Upper lobe of left lung (tissue), 6 donors: ENCODE data around the gene COL20A1. TPM values are rescaled to one million over a fixed set of nuclear protein-coding genes. Genes with fewer than 3 reads are reported as not detected.
A peak's percentile ranks its signal among the peaks of the same experiment; 100 is the strongest.

Source experiments
- ATAC-seq, 2 donors: fragments of 200-7000 bp; cut with Tn5 transposase; one replicate each; pipeline ENCODE4 v1.9.1; 2022; ENCODE audit warnings: mild to moderate bottlenecking in 2 of 2, moderate library complexity in 2 of 2; ENCODE audit not compliant: low FRiP score in 2 of 2
- DNase-seq, 2 donors: peaks; one replicate each; pipeline ENCODE4 v3.0.0-alpha.2; 2019 to 2020
- H3K27ac ChIP-seq, 4 donors: fragments of 200-600 bp; sonication (generic); one replicate each; pipeline ENCODE4 v1.5.1; 2016 to 2019
- H3K27me3 ChIP-seq, 4 donors: fragments of 200-600 bp; sonication (generic); one replicate each; pipeline ENCODE4 v1.5.1; 2017 to 2019
- H3K36me3 ChIP-seq, 4 donors: fragments of 200-600 bp; sonication (generic); one replicate each; pipeline ENCODE4 v1.5.1; 2016 to 2019
- H3K4me1 ChIP-seq, 4 donors: fragments of 200-600 bp; sonication (generic); one replicate each; pipeline ENCODE4 v1.5.1; 2018 to 2019
- H3K4me3 ChIP-seq, 4 donors: fragments of 200-600 bp; sonication (generic); one replicate each; pipeline ENCODE4 v1.5.1; 2017 to 2019; ENCODE audit warnings: mild to moderate bottlenecking in 2 of 4, moderate library complexity in 1 of 4
- H3K9me3 ChIP-seq, 4 donors: fragments of 200-600 bp; sonication (generic); one replicate each; pipeline ENCODE4 v1.5.1; 2018 to 2019
- CTCF ChIP-seq, 6 experiments: fragments of 450-650 bp in 4 of 6; fragments of 200-600 bp in 2 of 6; sonication (generic) in 2 of 6; IDR thresholded peaks; one replicate each; pipeline ENCODE4 v1.5.1; 2016 to 2019; ENCODE audit warnings: antibody characterized with exemption in 6 of 6
- EP300 ChIP-seq, 4 donors: sonication (generic); formaldehyde crosslinking; IDR thresholded peaks; one replicate each; pipeline ENCODE4 v1.5.1; 2017; ENCODE audit warnings: antibody characterized with exemption in 4 of 4, control low read depth in 2 of 4
- POLR2A ChIP-seq, 4 donors: fragments of 450-650 bp; IDR thresholded peaks; one replicate each; pipeline ENCODE4 v1.5.1; 2016 to 2017; ENCODE audit warnings: antibody characterized with exemption in 4 of 4, mild to moderate bottlenecking in 2 of 4
- POLR2AphosphoS5 ChIP-seq, 2 donors: sonication (generic); formaldehyde crosslinking; IDR thresholded peaks; one replicate each; pipeline ENCODE4 v1.5.1; 2017; ENCODE audit warnings: antibody characterized with exemption in 2 of 2
- WGBS, 2 donors: methylation state at CpG; one replicate each; pipeline ENCODE4 v1.1.5; 2017 to 2018; 5-methylcytosine and 5-hydroxymethylcytosine counted together
- total RNA-seq, 6 donors: library from RNA; depleted of rRNA in 4 of 6; stranded (reverse); fragments of >200 nt in 4 of 6; gene quantifications; one replicate each; pipeline versions ENCODE4 v1.1.0 to v1.2.1, GENCODE V29; 2016 to 2021
- donor health status: DM: no; HTN: no; CAD: no; lungs with moderate emphysema.
- donor health status: DM: no; HTN: yes; CAD: no; lungs with severe emphysema.

The COL20A1 gene
- total RNA-seq, 6 donors from 2014 or later, result 0.03 TPM; not detected in 5

DNA sequence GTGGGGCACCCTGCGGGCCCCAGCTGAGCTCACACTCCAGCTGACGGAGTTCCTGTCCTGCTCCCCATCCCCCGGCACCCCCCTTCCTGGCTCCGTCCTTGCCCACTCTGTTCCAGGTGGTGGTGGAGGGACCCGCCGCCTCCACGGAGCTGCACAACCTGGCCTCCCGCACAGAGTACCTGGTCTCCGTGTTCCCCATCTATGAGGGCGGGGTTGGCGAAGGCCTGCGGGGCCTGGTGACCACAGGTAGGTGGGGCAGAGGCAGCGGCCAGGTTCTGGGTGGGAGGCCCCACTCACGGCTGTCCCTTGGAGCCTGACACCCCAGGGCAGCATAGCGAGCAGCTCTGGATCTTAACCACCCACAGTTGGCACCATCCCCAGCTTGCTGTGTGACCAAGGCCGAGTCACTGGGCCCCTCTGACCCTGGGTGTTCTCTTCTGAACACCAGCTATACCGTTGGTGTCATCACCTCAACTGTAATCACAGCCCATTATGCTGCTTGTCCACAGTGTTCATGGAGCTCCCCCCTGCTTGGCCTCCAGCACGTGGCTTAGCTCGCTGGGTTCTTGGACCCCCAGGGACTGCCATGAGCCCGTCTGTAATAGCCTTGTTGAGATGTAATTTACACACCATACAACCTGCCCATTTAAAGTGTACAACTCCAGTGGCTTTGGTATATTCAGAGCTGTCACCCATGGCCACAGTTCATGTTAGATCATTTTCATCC lies 17.4 kb downstream of the COL20A1 start:
- H3K27ac ChIP-seq, result no peak overlapping the region
- no peaks in the 10 kb centered on the region for H3K9me3 ChIP-seq
- H3K4me3 ChIP-seq, result no peak overlapping the region
- TF ChIP-seq POLR2A (IDR thresholded peaks at IDR 0.05), result no peak
- TF ChIP-seq CTCF (IDR thresholded peaks at IDR 0.05), result no peak
- TF ChIP-seq EP300 (IDR thresholded peaks at IDR 0.05), result no peak
- no peak for TF ChIP-seq POLR2AphosphoS5 (IDR thresholded peaks at IDR 0.05)
- no peaks in the 10 kb centered on the region for H3K36me3 ChIP-seq
- DNase-seq (peak in 1 of 2 donors; percentile 78), ATAC-seq (no peak)
- H3K27me3 ChIP-seq, result peaks cover 0 to 18% (median 3%) of the 10 kb centered on the region in 4 donors
- peaks cover 0 to 8% (median 5%) of the 10 kb centered on the region in 4 donors for H3K4me1 ChIP-seq
- WGBS, 2 donors, result 54 to 73% methylated on average over 5 to 19 of the region's 20 CpGs

DNA sequence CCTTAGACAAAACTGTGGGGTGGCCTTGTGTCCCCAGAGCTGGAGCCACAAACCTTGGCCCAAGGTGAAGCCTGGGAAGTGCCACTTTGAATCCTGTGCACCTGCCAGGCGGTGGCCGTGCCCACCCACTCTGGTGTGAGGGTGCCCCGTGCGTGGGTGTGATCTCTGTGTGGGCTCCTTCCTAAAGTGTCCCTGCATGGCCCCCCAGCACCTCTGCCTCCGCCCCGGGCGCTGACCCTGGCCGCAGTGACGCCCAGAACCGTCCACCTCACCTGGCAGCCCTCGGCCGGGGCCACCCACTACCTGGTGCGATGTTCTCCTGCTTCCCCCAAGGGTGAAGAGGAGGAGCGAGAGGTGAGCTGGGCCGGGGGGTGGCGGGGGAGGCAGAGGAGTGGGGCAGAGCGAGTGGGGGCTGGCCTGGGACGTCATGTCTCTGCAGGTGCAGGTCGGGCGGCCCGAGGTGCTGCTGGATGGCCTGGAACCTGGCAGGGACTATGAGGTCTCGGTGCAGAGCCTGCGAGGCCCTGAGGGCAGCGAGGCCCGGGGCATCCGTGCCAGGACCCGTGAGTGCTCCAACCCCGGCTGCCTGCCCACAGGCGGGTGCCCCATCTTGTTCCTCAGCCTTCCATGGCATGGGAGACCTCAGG lies 18.3 kb downstream of the COL20A1 start:
- Histone ChIP-seq H3K27me3 (peaks cover 0 to 18% (median 3%) of the 10 kb centered on the region in 4 donors), H3K27ac (no peak overlapping the region)

DNA sequence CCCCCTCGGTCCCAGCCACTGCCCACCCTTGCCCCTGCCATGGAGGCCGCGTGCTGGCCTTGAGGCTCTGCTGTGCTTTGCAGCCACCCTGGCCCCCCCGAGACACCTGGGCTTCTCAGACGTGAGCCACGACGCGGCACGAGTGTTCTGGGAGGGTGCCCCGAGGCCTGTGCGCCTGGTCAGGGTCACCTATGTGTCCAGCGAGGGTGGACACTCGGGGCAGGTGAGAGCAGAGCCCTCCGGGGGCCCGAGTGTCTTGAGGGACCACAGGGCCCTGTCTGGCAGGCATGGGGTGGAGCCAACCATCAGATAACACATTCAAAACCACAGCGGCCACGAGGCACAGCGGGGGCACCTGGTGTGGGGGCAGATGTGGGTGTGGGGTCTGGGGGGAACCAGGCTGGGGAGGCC lies 18.9 kb downstream of the COL20A1 start:
- H3K36me3 ChIP-seq, result no peaks in the 10 kb centered on the region
- DNase-seq, result peak in 1 of 2 donors; percentile 77
- H3K4me3 ChIP-seq, result no peak overlapping the region
- peaks cover 0 to 8% (median 5%) of the 10 kb centered on the region in 4 donors for H3K4me1 ChIP-seq
- no peak for ATAC-seq
- WGBS, 2 donors, result 64% methylated on average over 18 of the region's 18 CpGs; no CpG with 5 or more reads in 1 of the 2 donors
- TF ChIP-seq POLR2AphosphoS5 (IDR thresholded peaks at IDR 0.05) (no peak), EP300 (IDR thresholded peaks at IDR 0.05) (no peak), CTCF (IDR thresholded peaks at IDR 0.05) (no peak), POLR2A (IDR thresholded peaks at IDR 0.05) (no peak)
- no peak overlapping the region for H3K27ac ChIP-seq
- H3K27me3 ChIP-seq, result peaks cover 0 to 16% (median 3%) of the 10 kb centered on the region in 4 donors
- no peaks in the 10 kb centered on the region for H3K9me3 ChIP-seq

More for the DNA sequence above, 18.3 kb downstream of the COL20A1 start:
- Histone ChIP-seq H3K4me3 (no peak overlapping the region), H3K4me1 (peaks cover 0 to 8% (median 5%) of the 10 kb centered on the region in 4 donors), H3K9me3 (no peaks in the 10 kb centered on the region), H3K36me3 (no peaks in the 10 kb centered on the region)
- TF ChIP-seq POLR2A (IDR thresholded peaks at IDR 0.05) (no peak), EP300 (IDR thresholded peaks at IDR 0.05) (no peak), POLR2AphosphoS5 (IDR thresholded peaks at IDR 0.05) (no peak), CTCF (IDR thresholded peaks at IDR 0.05) (no peak)
- 87 to 91% methylated on average over 17 to 29 of the region's 29 CpGs for WGBS, 2 donors
- peak in 1 of 2 donors; percentile 80 for DNase-seq
- no peak for ATAC-seq

DNA sequence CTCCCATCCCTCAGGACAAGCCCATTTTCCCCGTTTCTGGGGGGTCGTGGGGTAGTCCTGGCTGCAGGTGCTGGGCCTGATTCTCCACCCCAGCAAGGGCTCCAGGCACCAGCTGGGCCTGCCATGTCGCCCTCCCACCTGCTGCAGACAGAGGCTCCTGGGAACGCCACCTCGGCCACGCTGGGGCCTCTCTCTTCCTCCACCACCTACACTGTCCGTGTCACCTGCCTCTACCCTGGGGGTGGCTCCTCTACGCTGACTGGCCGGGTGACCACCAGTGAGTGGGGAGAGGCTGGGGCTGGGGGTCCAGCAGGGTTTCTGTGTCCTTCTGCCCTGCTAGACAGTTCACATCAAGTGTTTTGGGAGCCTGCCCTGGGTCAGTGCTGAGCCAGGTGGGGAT lies 19.3 kb downstream of the COL20A1 start:
- Histone ChIP-seq H3K36me3 (no peaks in the 10 kb centered on the region), H3K9me3 (no peaks in the 10 kb centered on the region), H3K27me3 (peaks cover 0 to 12% (median 3%) of the 10 kb centered on the region in 4 donors), H3K27ac (no peak overlapping the region), H3K4me1 (peaks cover 0 to 8% (median 5%) of the 10 kb centered on the region in 4 donors), H3K4me3 (no peak overlapping the region)
- no peak for ATAC-seq
- TF ChIP-seq POLR2A (IDR thresholded peaks at IDR 0.05) (no peak), EP300 (IDR thresholded peaks at IDR 0.05) (no peak), CTCF (IDR thresholded peaks at IDR 0.05) (no peak), POLR2AphosphoS5 (IDR thresholded peaks at IDR 0.05) (no peak)
- 40 to 62% methylated on average over 1 to 8 of the region's 9 CpGs for WGBS, 2 donors
- peak in 1 of 2 donors; percentile 65 for DNase-seq
